NCI-H1092 treated with DMSO at 0.1 percent for 48 hours (cell line): ENCODE results near the gene RAB28.

Experiments
- DNase-seq: peaks from one replicate; lab custom pipeline; 2025; lab: John Stamatoyannopoulos, UW

Gene RAB28

GRCh38 chr4:13509442-13509841 lies 25.3 kb upstream of the RAB28 start:
- DNase-seq: no peak

- no peak for DNase-seq
Observed at GRCh38 chr4:13504374-13504773, 20.2 kb upstream of the RAB28 start.

GRCh38 chr4:13498469-13498868 lies 14.3 kb upstream of the RAB28 start:
- no peak for DNase-seq

- no peak for DNase-seq
Observed at GRCh38 chr4:13496605-13497004, 12.5 kb upstream of the RAB28 start.

- DNase-seq: no peak
Observed at GRCh38 chr4:13495753-13496152, 11.6 kb upstream of the RAB28 start.

GRCh38 chr4:13493793-13494192 lies 9.7 kb upstream of the RAB28 start:
- no peak for DNase-seq

- no peak for DNase-seq
Observed at GRCh38 chr4:13492747-13493146, 8.6 kb upstream of the RAB28 start.

- DNase-seq: peak; percentile 74
Observed at GRCh38 chr4:13484749-13485221, 645 bp upstream of the RAB28 start.

- DNase-seq: peak; percentile 54
Observed at GRCh38 chr4:13483768-13484121, 395 bp downstream of the RAB28 start.

- peak; percentile 41 for DNase-seq
Observed at GRCh38 chr4:13483136-13483767, 888 bp downstream of the RAB28 start.

- DNase-seq: no peak
Observed at GRCh38 chr4:13481569-13481968, 2.6 kb downstream of the RAB28 start.

- DNase-seq: no peak
Observed at GRCh38 chr4:13478707-13479106, 5.4 kb downstream of the RAB28 start.

GRCh38 chr4:13478131-13478530 lies 6.0 kb downstream of the RAB28 start:
- DNase-seq: no peak

- no peak for DNase-seq
Observed at GRCh38 chr4:13476915-13477314, 7.2 kb downstream of the RAB28 start.

GRCh38 chr4:13476152-13476551 lies 8.0 kb downstream of the RAB28 start:
- DNase-seq: no peak

GRCh38 chr4:13471400-13471799 lies 12.7 kb downstream of the RAB28 start:
- DNase-seq: no peak

- no peak for DNase-seq
Observed at GRCh38 chr4:13470379-13470778, 13.8 kb downstream of the RAB28 start.

GRCh38 chr4:13464973-13465372 lies 19.2 kb downstream of the RAB28 start:
- no peak for DNase-seq

GRCh38 chr4:13464543-13464942 lies 19.6 kb downstream of the RAB28 start:
- no peak for DNase-seq

- DNase-seq: no peak
Observed at GRCh38 chr4:13461191-13461905, 22.8 kb downstream of the RAB28 start.

- no peak for DNase-seq
Observed at GRCh38 chr4:13455411-13455810, 28.7 kb downstream of the RAB28 start.

- DNase-seq: no peak
Observed at GRCh38 chr4:13454786-13455185, 29.4 kb downstream of the RAB28 start.

- DNase-seq: no peak
Observed at GRCh38 chr4:13452927-13453579, 31.1 kb downstream of the RAB28 start.
